Measurements from ENCODE around the gene CDKN1C. TPM values are rescaled to one million over a fixed set of nuclear protein-coding genes. Genes with fewer than 3 reads are reported as not detected.

The CDKN1C gene
- polyA plus RNA-seq, 1 donor from 2014 or later, result 36.7 TPM

GRCh38 chr11:2870460-2870859 lies 15.1 kb downstream of the CDKN1C start (continued):
- TF ChIP-seq, protein P1, sequence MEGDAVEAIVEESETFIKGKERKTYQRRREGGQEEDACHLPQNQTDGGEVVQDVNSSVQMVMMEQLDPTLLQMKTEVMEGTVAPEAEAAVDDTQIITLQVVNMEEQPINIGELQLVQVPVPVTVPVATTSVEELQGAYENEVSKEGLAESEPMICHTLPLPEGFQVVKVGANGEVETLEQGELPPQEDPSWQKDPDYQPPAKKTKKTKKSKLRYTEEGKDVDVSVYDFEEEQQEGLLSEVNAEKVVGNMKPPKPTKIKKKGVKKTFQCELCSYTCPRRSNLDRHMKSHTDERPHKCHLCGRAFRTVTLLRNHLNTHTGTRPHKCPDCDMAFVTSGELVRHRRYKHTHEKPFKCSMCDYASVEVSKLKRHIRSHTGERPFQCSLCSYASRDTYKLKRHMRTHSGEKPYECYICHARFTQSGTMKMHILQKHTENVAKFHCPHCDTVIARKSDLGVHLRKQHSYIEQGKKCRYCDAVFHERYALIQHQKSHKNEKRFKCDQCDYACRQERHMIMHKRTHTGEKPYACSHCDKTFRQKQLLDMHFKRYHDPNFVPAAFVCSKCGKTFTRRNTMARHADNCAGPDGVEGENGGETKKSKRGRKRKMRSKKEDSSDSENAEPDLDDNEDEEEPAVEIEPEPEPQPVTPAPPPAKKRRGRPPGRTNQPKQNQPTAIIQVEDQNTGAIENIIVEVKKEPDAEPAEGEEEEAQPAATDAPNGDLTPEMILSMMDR (IDR thresholded peaks at IDR 0.05; ENCODE audit: poor library complexity, severe bottlenecking), result no peak

DNA sequence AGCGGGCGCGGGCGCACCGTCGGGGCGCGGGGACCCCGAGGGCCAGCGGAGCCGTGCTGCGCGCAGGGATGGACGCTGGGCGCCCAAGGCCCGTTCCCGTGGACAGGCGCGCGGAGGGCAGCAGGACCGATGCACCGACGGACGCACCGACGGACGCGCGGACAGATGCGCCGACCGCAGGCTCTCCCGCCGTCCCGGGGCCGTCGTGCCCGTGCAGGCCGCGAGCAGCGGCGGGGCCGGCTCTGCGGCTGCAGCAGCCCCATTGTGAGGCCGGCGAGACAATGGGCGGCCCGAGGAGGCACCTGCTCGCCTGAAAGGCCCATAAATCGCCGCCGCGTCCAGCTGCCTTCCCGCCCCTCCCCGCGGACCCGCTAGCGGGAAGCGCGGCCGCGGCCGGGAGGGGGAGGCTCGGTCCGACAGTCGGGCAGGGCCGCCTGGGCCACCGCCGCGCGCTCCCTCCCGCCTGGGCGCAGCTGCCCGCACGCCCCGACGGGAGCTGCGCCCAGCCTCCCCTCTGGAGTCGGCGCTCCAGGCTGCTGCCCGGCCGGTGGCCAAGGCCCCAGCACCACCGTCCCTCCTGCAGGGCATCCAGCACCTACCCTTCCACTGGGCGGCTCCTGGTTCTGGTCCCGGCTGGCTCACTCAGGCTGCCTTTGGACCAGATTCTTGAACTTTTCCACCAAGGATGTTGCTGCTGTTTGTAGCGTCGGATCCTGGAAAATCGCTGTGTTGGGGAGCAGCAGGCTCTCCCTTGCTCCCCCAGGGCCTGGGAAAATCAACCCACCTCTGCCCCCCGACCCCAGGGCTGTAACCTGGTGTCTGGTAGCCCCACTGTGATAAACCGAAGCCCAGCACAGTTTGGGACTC lies 15.8 kb downstream of the CDKN1C start:
- Histone ChIP-seq H2AFZ (ENCODE audit: low read depth, low read length) (no peak overlapping the region), H3K27me3 (ENCODE audit: insufficient read depth, low read depth, low read length) (peaks cover 16% of the 10 kb centered on the region), H3K36me3 (ENCODE audit: insufficient read depth, low read length) (no peaks in the 10 kb centered on the region), H3K9me2 (ENCODE audit: insufficient read depth, low read length) (no peaks in the 10 kb centered on the region), H3K4me3 (ENCODE audit: low read length) (no peak overlapping the region), H3K9ac (ENCODE audit: low read length) (no peak overlapping the region), H4K20me1 (ENCODE audit: insufficient read depth) (no peaks in the 10 kb centered on the region), H3F3A (ENCODE audit: insufficient read depth, low read length, poor library complexity, severe bottlenecking) (no peaks in the 10 kb centered on the region), H3K4me2 (ENCODE audit: low read length) (no peak overlapping the region), H3K9me3 (ENCODE audit: low read length) (peaks cover under 1% of the 10 kb centered on the region), H3K79me2 (replicated peaks; ENCODE audit: insufficient read depth, low read length) (no peaks in the 10 kb centered on the region), H3K27ac (ENCODE audit: low read length) (no peak overlapping the region)
- TF ChIP-seq POLR2AphosphoS5 (IDR thresholded peaks at IDR 0.05) (no peak), MXI1 (conservative IDR thresholded peaks at IDR 0.05; ENCODE audit: poor library complexity, severe bottlenecking) (no peak), TAF1 (IDR thresholded peaks at IDR 0.05; ENCODE audit: low read depth) (no peak), RAD21 (conservative IDR thresholded peaks at IDR 0.05) (no peak), EZH2 (IDR thresholded peaks at IDR 0.05; ENCODE audit: borderline replicate concordance, insufficient read depth, low read length, poor library complexity, severe bottlenecking) (no peak), SMC3 (conservative IDR thresholded peaks at IDR 0.05; ENCODE audit: poor library complexity) (no peak), EP300 (conservative IDR thresholded peaks at IDR 0.05; ENCODE audit: poor library complexity, severe bottlenecking) (no peak)
- TF ChIP-seq, protein P1 (IDR thresholded peaks at IDR 0.05; ENCODE audit: poor library complexity, severe bottlenecking), result no peak
- TF ChIP-seq, protein P2, sequence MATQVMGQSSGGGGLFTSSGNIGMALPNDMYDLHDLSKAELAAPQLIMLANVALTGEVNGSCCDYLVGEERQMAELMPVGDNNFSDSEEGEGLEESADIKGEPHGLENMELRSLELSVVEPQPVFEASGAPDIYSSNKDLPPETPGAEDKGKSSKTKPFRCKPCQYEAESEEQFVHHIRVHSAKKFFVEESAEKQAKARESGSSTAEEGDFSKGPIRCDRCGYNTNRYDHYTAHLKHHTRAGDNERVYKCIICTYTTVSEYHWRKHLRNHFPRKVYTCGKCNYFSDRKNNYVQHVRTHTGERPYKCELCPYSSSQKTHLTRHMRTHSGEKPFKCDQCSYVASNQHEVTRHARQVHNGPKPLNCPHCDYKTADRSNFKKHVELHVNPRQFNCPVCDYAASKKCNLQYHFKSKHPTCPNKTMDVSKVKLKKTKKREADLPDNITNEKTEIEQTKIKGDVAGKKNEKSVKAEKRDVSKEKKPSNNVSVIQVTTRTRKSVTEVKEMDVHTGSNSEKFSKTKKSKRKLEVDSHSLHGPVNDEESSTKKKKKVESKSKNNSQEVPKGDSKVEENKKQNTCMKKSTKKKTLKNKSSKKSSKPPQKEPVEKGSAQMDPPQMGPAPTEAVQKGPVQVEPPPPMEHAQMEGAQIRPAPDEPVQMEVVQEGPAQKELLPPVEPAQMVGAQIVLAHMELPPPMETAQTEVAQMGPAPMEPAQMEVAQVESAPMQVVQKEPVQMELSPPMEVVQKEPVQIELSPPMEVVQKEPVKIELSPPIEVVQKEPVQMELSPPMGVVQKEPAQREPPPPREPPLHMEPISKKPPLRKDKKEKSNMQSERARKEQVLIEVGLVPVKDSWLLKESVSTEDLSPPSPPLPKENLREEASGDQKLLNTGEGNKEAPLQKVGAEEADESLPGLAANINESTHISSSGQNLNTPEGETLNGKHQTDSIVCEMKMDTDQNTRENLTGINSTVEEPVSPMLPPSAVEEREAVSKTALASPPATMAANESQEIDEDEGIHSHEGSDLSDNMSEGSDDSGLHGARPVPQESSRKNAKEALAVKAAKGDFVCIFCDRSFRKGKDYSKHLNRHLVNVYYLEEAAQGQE (IDR thresholded peaks at IDR 0.05; ENCODE audit: borderline replicate concordance), result no peak

Measured in neural cell (in vitro differentiated cells).